Hindlimb muscle (tissue), 1 donor: ENCODE results near the gene ADAMTS8. TPM values are rescaled to one million over a fixed set of nuclear protein-coding genes. Genes with fewer than 3 reads are reported as not detected.
"Not testable (repeated sequence)": the region's sequence is repeated elsewhere in the genome, so short reads cannot be mapped to it uniquely, and the experiment has no call there.

Experiments
- DNase-seq: peaks from one replicate; pipeline ENCODE4 v3.0.0-alpha.2; 2013
- polyA plus RNA-seq: library from polyadenylated mRNA; unstranded; fragments of 120-200 nt; gene quantifications from one replicate; pipeline ENCODE4 v1.2.1, GENCODE V29; 2013; ENCODE audit not compliant: insufficient read length

Gene ADAMTS8
- polyA plus RNA-seq, 1 donor: 9.5 TPM

GRCh38 chr11:130459521-130459920 lies 31.1 kb upstream of the ADAMTS8 start:
- no peak for DNase-seq

- DNase-seq: no peak
These were observed 30.0 kb upstream of the ADAMTS8 start for GRCh38 chr11:130458410-130458729.

- DNase-seq: peak; percentile 75
These were observed 29.4 kb upstream of the ADAMTS8 start for GRCh38 chr11:130457623-130458409.

GRCh38 chr11:130456286-130456685 lies 27.9 kb upstream of the ADAMTS8 start:
- DNase-seq: no peak

- DNase-seq: no peak
These were observed 27.2 kb upstream of the ADAMTS8 start for GRCh38 chr11:130455483-130456127.

GRCh38 chr11:130454491-130455252 lies 26.3 kb upstream of the ADAMTS8 start:
- DNase-seq: no peak

GRCh38 chr11:130452940-130453339 lies 24.5 kb upstream of the ADAMTS8 start:
- DNase-seq: no peak

GRCh38 chr11:130452176-130452575 lies 23.8 kb upstream of the ADAMTS8 start:
- no peak for DNase-seq

GRCh38 chr11:130451231-130452019 lies 23.0 kb upstream of the ADAMTS8 start:
- DNase-seq: no peak

GRCh38 chr11:130449996-130450769 lies 21.8 kb upstream of the ADAMTS8 start:
- peak; percentile 87 for DNase-seq

- no peak for DNase-seq
These were observed 21.0 kb upstream of the ADAMTS8 start for GRCh38 chr11:130449310-130449990.

GRCh38 chr11:130448416-130449309 lies 20.3 kb upstream of the ADAMTS8 start, which contains the start of gene ADAMTS15:
TSS of gene ADAMTS15 (plus strand) at chr11:130448645. CDS start at chr11:130448974, 329 bp downstream.
- DNase-seq: peak; percentile 87

GRCh38 chr11:130448039-130448415 lies 19.6 kb upstream of the ADAMTS8 start:
- DNase-seq: no peak

GRCh38 chr11:130445788-130446187 lies 17.4 kb upstream of the ADAMTS8 start:
- no peak for DNase-seq

- peak; percentile 77 for DNase-seq
These were observed 14.3 kb upstream of the ADAMTS8 start for GRCh38 chr11:130442737-130443136.

GRCh38 chr11:130441719-130442118 lies 13.3 kb upstream of the ADAMTS8 start:
- DNase-seq: no peak

GRCh38 chr11:130439876-130440275 lies 11.5 kb upstream of the ADAMTS8 start:
- DNase-seq: no peak

- DNase-seq: no peak
These were observed 10.7 kb upstream of the ADAMTS8 start for GRCh38 chr11:130439160-130439519.

GRCh38 chr11:130438401-130439159 lies 10.2 kb upstream of the ADAMTS8 start:
- not testable (repeated sequence) for DNase-seq
